HG03139 (cell line): ENCODE measurements around the gene PDCD11.
A peak's percentile ranks its signal among the peaks of the same experiment; 100 is the strongest.
"Not testable (repeated sequence)": the region's sequence is repeated elsewhere in the genome, so short reads cannot be mapped to it uniquely, and the experiment has no call there.

Experiments
- ATAC-seq: cut with Tn5 transposase; IDR thresholded peaks from one replicate; pipeline ENCODE4 v1.9.1; 2021; ENCODE audit not compliant: unreplicated experiment

The PDCD11 gene

DNA sequence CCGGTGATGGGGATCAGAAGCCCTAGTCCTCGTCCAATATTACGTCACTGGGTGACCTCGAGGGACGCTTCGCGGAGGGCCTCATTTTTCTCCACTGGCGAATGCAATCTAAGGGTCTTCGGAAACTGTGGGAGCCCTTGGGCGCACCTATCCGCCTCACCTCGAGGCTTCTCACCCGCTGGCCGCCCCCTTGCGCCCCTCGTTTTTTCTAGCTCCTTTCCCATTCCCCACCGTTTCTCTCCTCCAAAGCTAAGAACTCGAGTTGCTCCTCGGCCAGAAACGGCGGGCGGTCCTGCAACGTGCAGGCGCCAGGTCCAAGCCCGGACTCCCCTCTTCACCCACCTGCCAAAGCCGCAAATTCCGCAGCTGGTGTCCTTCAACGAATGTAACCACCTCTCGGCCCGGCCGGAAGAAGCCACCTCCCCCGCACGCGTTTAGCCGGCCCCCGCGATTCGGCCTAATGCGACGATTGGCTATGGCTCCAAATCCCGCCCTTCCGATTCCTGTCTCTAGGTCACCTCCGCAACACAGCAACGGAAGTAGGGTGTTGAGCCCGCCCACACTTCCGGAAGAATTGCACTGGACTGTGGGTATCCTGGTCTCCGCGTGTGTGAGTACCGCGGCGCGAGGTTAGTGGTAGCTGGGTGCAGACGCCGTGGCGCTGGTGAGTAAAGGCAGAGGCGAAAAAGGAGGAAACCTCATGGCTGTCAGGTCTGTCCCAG lies at the start of gene PDCD11, which contains the start of gene ATP5MK:
PDCD11 (plus strand) TSS at position 560 of the 722 bp plus-strand sequence. CDS start 1,801 bp downstream, outside the sequence.
ATP5MK (minus strand) TSS at position 409 of the 722 bp plus-strand sequence. CDS start 4,018 bp downstream, outside the sequence.
- ATAC-seq, result peak; percentile 98

DNA sequence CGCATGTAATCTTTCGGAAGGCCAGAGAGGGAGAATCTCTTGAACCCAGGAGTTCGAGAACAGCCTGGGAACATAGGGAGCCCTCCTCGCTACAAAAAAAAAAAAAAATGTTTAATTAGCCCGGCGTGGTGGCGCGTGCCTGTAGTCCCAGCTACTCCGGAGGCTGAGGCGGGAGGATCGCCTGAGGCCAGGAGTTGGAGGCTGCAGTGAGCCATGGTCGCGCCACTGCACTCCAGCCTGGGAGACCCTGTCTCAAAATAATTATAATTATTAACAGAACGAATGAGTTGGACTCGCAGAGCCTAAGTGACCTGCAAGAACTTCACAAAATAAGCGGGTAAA lies 46.3 kb upstream of the PDCD11 start:
- ATAC-seq, result no peak

DNA sequence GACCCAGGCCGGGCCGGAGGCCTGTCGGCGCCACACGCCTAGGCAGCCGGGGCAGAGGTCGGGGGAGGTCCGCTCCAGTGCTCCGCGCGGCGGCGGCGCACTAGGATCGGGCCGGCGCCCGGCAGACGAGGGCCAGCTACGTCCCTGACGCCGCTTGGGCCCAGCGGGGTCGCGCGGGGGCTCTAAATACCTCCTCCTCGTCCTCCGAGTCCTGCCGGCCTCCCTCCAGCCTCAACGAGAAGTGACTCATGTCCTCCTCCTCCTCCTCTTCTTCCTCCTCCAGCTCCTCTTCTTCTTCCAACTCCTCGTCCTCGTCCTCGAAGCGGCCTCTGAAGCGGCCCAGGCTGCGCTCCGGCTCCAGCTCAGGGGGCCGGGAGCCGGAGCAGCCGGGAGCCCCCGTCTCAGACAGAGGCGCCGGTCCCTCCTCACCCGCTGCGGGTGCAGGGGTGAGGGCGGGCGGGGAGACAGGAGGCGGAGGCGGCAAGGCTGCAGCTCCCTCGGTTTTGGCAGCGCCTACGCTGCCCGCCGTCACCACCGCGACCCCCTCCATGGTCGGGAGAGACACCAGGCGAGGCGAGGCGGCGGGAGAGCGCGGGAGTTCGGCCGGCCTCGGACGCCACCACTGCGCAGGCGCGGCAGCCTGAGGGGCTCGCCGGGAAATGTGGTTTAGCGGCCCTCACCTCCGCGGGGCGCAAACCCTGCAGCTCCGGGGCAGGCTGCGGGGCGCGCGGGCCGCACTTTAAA lies 45.7 kb upstream of the PDCD11 start, which contains the start of gene PCGF6:
PCGF6 (minus strand) TSS at position 624 of the 744 bp plus-strand sequence; CDS start at position 550, 74 bp downstream.
- peak; percentile 69 for ATAC-seq

DNA sequence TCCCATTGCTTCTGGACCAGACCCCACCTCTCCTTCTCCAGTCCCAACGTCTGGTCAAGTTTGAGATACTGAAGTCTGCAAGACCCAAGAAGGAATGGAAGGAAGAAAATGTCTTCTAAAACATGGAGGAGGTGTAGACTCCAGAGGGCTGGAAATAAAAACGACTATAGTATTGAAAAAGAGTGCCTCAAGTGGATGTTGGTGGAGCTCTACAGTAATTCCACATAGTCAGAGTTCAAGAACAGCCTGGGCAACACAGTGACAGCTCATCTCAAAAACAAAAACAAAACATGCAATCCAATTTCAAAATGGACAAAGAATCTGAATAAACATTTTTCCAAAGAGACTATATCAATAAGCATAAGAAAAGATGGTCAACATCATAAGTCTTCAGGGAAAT lies 43.1 kb upstream of the PDCD11 start:
- no peak for ATAC-seq

GRCh38 chr10:103354567-103354966 lies 41.9 kb upstream of the PDCD11 start:
- not testable (repeated sequence) for ATAC-seq

- no peak for ATAC-seq
Measured at GRCh38 chr10:103355906-103356599, 40.4 kb upstream of the PDCD11 start.

GRCh38 chr10:103359493-103359892 lies 36.9 kb upstream of the PDCD11 start:
- ATAC-seq, result not testable (repeated sequence)

- ATAC-seq, result not testable (repeated sequence)
Measured at GRCh38 chr10:103360791-103361190, 35.6 kb upstream of the PDCD11 start.

- ATAC-seq, result no peak
Measured at GRCh38 chr10:103367379-103367781, 29.0 kb upstream of the PDCD11 start.

- peak; percentile 62 for ATAC-seq
Measured at GRCh38 chr10:103367782-103368518, 28.5 kb upstream of the PDCD11 start, which contains the start of gene TAF5. TAF5 (plus strand) TSS chr10:103367976; CDS start chr10:103367990, 14 bp downstream.

DNA sequence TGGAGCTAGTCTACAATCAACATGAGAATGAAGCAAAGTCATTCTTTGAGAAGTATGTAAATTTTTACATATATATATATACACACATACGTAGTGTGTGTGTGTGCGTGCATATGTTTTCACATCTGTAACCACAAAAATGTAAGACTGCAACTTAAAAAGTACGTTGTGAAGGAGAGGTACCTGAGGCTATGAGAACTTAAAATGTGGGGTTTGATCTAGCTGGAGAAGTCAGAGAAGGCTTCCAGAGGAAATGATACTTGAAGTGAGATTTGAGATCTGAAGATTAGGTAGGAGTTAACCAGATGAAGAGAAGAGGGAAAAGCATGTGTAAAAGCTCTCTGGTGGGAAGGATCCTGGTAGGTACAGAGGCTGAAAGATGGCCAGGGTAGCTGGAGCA lies 22.9 kb upstream of the PDCD11 start:
- ATAC-seq, result no peak

DNA sequence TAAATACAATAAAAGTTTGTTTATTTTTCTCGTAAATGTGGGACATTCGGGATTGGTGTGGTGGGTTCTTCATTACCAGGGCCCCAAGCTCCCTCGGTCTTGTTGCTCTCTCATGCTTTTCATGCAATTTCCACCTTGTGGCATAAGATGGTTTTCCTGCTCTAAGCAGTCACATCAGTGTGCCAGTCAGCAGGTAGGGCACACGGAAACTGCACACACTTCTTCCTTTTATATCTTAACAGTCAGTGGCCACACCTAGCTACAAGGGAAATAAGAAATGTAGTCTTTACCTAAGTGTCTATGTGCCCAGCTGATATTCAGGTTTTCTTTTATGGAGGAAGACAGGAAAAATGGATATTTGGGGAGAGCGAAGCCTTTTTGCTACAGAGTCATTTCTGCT lies 22.2 kb upstream of the PDCD11 start:
- ATAC-seq, result no peak

DNA sequence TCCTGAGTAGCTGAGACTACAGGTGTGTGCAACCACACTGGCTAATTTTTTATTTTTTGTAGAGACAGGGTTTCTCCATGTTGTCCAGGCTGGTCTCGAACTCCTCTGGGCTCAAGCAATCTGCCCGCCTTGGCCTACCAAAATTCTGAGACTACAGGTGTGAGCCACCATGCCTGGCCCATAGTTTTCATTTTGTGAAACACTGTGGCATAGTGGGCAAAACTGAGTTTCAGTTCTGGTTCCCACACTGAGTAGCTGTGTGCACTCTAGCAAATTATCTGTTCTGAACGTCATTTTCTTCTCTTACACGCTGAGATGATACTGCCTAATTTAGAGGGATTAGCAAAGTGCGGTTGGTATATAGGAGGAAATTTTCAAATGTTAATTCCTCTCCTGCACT lies 13.7 kb upstream of the PDCD11 start:
- ATAC-seq, result no peak

- no peak for ATAC-seq
Measured at GRCh38 chr10:103394180-103394579, 2.2 kb upstream of the PDCD11 start.

GRCh38 chr10:103395754-103396066 lies 716 bp upstream of the PDCD11 start:
- ATAC-seq, result no peak

DNA sequence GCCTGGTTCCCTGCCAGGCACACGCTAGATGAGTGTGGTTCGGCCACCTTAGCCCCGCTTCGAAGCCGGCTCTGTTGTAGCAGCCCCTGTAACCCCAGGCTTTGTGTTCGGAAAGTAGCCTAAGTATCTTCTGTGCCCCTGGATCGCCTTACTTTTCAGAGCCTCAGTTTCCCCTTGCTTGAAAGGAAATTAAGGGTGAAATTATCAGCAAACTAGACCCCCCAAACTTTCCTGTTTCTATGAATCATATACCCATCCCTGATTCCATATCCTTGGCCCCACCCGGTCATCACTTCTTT lies 312 bp downstream of the PDCD11 start:
- no peak for ATAC-seq

DNA sequence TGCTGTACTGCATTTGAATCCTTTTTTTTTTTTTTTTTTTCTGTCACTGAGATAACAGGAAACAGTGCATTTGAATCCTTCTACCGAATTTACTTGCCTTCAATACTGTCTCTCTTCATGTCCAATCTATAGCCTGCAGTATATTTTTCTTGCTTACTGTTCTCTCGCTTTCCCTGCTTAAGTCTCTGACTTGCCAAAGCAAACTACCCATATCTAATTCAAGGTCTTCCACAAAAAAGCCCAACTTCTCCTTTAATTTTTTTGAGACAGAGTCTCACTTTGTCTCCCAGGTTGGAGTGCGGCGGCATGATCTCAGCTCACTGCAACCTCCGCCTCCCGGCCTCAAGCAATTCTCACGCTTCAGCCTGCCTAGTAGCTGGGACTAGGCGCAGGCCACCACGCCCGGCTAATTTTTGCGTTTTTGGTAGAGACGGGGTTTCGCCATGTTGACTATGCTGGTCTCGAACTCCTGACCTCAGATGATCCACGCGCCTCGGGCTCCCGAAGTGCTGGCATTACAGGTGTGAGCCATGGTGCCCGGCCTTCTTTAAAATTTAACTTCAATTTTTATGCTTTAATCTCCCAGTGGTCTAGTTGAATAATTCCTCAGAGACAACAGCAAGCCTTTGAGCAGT lies 882 bp downstream of the PDCD11 start:
- ATAC-seq, result no peak

DNA sequence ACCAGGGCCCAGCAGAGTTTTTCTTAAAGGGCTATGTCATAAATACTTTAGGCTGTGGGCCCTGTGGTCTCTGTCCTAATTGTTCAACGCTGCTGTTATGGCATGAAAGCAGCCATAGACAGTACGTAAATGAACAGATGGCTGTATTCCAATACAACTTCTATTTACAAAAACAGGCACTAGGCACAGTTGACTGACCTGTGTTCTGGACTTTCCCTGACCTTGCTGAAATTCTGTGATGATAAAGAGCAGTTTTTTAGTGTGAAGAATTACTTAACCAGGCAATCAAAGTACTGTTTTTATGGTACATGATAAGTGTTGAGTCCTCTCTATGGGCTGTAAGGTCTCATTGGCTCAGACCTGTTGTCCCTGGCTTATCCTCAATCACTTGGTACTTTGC lies 17.1 kb downstream of the PDCD11 start:
- ATAC-seq, result no peak

DNA sequence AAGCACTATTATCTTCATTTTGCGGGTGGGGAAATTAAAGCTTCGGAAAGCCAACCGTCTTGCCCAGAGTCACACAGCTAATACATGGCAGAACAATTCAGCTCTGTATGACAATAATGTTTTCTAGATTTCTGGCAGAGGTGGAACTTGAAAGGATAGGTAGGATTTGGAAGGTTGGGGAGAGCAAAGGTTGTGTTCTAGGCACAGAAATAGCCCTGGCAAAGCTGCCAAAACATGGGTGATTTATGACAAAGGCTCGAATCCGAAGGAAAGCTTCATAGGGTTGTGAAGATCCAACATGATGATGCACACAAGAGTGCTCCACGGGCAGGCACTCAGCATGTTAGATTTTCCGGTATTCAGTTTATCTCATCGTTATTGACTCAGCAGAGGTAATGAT lies 19.2 kb downstream of the PDCD11 start:
- no peak for ATAC-seq

GRCh38 chr10:103416436-103417147 lies 20.2 kb downstream of the PDCD11 start:
- no peak for ATAC-seq
